Muscle of arm (tissue), 14 donors: ENCODE results near the gene PEAR1. TPM values are rescaled to one million over a fixed set of nuclear protein-coding genes. Genes with fewer than 3 reads are reported as not detected.

Experiments
- DNase-seq: peaks from one replicate; pipeline ENCODE4 v3.0.0-alpha.2; 2013
- long read RNA-seq, 11 donors: transcript quantifications; one replicate each; lab custom pipeline, GENCODE V29; 2026
- polyA plus RNA-seq, 12 donors: library from polyadenylated mRNA; unstranded; fragments of 120-200 nt; gene quantifications; one replicate each; pipeline ENCODE4 v1.2.1, GENCODE V29; 2013; ENCODE audit not compliant: insufficient read length in 12 of 12

Gene PEAR1
- polyA plus RNA-seq = 10 to 100 TPM in 11 of 12 donors, not detected in 1; 14.7 to 37.8 (median 23.3) TPM
- long read RNA-seq, donor 1 = 0 reads
- long read RNA-seq, donor 2 = 0 reads
- long read RNA-seq, donor 3, partial matches to known transcripts = 27 of 28 reads
- long read RNA-seq, donor 3, other reads (novel, unspliced or antisense) = 0 of 28 reads
- long read RNA-seq, donor 4 = 0 reads
- long read RNA-seq, donor 5, partial matches to known transcripts = 0 of 4 reads
- long read RNA-seq, donor 5, other reads (novel, unspliced or antisense) = 0 of 4 reads
- long read RNA-seq, donor 6, partial matches to known transcripts = 26 of 27 reads
- long read RNA-seq, donor 6, other reads (novel, unspliced or antisense) = 0 of 27 reads
- long read RNA-seq, donor 7, partial matches to known transcripts = 44 of 44 reads
- long read RNA-seq, donor 7, other reads (novel, unspliced or antisense) = 0 of 44 reads
- long read RNA-seq, donor 8 = 0 reads
- long read RNA-seq, donor 9, partial matches to known transcripts = 22 of 22 reads
- long read RNA-seq, donor 9, other reads (novel, unspliced or antisense) = 0 of 22 reads
- long read RNA-seq, donor 10, full-length matches to known transcripts = 3 of 3 reads
- long read RNA-seq, donor 10, partial matches to known transcripts = 0 of 3 reads
- long read RNA-seq, donor 10, other reads (novel, unspliced or antisense) = 0 of 3 reads
- long read RNA-seq, donor 11, full-length matches to known transcripts = 1 of 1 reads
- long read RNA-seq, donor 11, partial matches to known transcripts = 0 of 1 reads
- long read RNA-seq, donor 11, other reads (novel, unspliced or antisense) = 0 of 1 reads

GRCh38 chr1:156893048-156893953 is at the start of gene PEAR1:
PEAR1 (plus strand) TSS chr1:156893718; CDS start chr1:156903927, 10,209 bp downstream.
- peak; percentile 71 for DNase-seq

- DNase-seq = no peak
Measured at GRCh38 chr1:156844102-156844501, 49.4 kb upstream of the PEAR1 start.

- DNase-seq = no peak
Measured at GRCh38 chr1:156844638-156845037, 48.9 kb upstream of the PEAR1 start.

DNA sequence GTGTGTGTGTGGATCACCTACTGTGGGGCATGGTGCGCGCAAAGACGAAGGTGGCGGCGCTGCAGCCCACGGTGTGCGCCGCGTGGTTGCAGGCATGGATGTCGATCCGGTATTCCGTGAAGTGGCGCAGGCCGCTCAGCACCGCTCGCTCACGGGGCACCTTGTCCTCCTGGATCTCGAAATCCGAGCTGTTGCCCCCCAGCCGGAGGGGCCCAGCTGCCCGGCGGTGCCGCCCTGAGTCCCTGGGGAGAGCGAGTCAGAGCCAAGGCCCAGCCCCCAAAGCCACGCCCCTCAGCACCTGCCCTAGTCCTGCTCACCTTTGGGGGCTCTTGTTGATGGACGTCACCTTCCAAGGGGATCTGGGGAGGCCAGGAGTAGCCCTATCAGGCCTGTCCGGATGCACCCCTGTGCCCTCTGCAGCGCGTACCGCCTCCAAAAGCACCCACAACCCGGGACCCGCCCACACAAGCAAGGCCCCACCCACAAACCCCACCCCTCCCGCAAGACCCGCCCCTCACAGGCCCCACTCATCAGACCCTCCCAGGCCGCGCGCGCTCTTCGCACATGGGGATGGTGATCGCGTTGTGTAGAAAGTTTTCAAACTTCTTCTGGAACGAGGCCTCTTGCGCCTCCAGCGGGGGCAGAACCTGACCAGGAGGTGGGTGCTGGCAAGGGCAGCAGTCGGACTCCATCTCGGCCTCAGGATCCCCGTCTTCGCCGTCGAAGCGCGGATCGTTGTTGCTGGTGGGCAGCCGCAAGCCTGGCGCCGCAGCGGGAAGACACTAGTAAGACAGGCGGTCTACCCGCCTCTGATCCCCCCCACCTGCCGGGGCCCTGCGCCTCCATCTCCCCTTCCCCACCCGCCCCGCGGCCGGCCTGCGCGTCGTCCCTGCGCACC is 48.2 kb upstream of the PEAR1 start:
- DNase-seq = no peak

DNA sequence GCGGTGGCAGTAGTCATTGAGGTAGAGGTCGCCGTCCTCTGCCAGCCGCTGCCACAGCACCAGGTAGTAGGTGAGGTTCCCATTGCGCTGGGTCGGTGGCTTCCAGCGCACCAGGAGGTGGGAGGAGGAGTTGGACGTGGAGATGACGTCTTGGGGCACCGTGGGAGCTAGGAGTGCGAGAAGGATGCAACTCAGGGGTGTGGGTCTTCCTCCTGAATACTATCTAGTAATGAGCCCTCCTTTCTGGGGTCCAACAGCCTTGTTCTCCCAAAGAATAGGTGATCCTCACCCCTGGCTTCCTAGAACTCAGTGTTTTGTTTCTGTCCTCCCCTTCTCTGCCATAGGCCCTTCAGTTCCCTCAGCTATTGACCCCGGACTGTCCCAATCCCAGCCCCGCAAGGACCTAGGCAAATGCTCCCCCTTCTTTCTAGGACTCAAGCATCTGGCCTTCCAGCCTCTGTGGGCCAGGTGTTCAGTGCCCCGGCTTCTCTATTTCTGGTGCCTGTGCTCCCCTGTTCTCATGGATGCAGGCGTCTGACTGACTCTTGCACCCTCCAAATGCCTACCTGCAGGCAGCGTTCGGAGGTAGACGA is 47.5 kb upstream of the PEAR1 start:
- no peak for DNase-seq

- no peak for DNase-seq
Measured at GRCh38 chr1:156846643-156847042, 46.9 kb upstream of the PEAR1 start.

DNA sequence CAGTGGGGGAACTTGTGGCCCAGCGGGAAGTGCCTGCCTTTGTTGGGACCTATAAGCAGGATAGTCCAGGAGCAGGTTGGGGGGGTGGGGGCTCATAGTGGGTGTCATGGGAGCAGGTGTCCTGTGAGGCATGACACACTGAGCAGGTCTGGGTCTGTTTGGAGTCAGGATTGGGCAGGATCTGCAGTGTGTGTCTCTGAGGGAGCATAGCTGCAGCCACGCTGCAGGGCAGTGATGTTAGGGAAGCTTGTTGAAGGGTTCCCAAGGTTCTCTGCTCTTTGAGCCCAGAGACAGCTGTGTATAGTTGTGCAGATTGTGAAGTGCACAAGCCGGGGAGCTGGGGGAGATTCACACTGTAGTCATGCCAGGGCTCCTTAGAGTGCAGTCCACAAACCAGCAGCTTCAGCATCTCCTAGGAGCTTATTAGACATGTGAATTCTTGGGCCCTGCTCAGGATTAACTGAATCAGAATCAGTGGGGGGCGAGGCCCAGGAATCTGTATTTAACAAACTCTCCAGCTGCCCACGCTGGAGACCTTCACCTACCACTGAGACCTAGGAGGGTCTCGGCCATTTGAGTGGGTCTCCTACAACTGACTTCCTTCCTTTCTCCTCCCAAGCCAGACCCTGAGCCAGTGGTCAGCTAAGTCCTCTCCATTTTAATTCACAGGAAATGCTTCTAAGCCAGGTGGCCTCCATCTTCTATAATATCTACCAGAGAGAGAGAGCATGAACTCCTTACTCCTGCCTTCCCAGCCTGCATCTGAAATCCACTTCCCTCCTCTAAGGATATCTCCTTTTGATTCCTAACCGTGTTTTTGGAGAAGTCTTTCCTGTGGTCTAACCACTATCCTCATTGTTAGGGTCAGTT is 45.7 kb upstream of the PEAR1 start:
- DNase-seq = no peak

DNA sequence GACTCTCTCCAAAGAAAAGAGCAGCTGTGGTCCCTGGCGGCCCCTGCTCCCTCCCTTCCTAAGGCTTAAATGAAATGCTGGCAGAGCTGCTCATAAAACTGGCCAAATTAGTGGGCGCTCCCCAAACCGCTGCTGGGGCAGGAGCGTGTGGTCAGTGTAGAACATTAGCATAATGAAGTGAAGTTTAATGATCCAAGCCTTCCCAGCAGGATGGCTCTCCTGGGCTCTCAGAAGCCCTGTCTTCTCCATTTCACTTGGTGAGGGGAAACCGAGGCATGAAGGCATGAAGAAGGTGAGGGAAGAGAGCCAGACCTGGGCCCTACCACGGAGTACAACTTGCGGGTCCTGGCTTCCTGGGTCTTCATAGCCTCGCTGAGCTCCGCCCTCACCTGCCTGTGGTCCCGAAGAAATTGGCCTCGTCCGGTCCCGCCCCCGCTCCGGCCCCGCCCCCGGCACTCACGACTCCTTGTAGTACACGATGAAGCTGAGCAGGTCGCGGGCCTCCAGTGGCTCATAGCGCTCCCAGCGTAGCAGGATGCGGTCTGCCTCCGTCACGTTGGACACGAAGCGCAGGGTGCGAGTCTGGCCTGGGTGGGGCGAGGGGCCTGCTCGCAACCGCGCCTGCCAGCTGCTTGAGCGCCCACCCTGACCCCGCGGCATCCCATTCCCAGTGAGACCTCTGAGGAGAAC is 44.9 kb upstream of the PEAR1 start:
- no peak for DNase-seq

DNA sequence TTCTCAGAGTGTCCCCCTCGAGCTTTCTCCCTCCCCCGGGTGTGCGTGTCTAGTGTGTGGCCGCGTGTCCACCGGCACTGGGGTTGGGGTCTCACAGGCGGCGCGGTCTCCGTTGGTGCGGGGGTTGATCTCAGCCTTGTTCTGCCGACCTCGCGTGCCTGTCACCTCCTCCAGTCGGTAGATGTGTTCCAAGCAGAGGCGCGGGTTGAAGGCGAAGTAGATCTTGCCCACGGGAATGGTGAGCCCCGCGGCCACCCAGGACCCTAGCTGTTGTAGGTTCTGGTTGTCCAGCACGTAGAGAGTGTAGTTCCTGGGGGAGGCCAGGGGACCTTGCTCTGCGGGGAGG is 44.4 kb upstream of the PEAR1 start:
- DNase-seq = no peak

- no peak for DNase-seq
Measured at GRCh38 chr1:156851779-156852417, 41.6 kb upstream of the PEAR1 start.

DNA sequence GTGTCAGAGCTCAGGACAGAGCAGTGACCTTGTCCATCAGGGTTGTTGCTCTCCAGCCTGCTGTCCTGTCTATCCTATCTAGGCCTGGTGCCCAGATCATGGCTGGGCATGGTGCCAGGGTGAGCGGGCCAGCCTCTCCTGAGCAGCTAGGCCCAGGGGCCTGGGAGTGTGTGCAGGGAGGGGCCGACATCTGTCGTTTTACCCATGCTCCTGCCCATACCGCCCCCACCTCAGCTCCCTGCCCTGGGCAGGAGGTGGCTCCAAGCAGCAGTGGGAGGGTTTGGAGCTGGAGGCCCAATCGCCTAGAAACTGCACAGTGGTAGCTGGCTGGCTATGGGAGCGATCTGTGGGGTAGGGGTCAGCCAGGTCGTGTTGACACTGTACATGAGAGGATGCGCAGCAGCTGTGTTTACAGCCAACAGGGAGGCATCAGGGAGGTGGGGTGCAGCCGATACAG is 41.1 kb upstream of the PEAR1 start:
- DNase-seq = peak; percentile 31

GRCh38 chr1:156853761-156854160 is 39.8 kb upstream of the PEAR1 start:
- no peak for DNase-seq

DNA sequence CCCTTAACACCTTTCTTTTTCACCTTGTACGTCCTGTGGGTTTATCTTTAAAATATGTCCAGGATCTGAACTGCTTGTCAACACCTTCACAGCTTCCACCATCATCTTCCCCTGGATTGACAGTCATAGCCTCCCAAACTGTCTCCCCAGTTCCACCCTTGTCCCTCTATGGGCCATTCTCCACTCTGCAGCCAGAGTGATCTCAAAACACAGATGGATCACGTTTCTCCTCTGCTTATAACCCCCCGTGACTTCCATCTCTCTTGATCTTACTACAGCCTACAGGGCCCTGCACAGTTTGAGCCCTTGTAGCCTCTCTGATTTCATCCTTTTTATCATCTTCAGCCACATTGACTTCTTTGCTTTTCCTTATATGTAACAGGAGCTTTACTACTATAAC is 38.9 kb upstream of the PEAR1 start:
- no peak for DNase-seq

DNA sequence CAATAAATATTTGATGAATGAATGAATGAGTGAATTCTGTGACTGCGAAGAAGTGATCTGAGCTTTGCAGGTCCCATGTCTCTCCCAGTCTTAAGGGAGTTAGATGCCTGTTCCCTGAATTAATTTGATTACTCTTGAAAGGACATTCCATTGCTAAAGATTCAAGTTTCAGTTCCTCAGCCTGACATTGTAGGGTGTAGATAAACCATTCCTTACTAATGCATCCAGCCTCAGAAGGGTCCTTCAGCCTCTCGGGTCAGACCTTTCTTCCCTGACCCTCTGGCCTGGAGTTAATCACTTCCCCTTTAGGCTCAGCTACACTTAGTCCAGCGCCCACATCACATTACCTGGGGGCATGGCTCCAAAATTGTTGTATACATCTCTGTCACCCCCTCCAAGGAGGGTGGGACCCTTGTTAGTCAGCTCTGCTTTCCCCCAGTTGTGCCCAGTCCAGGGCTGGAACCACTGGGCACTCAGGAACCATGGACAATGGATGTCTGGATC is 37.2 kb upstream of the PEAR1 start:
- no peak for DNase-seq

DNA sequence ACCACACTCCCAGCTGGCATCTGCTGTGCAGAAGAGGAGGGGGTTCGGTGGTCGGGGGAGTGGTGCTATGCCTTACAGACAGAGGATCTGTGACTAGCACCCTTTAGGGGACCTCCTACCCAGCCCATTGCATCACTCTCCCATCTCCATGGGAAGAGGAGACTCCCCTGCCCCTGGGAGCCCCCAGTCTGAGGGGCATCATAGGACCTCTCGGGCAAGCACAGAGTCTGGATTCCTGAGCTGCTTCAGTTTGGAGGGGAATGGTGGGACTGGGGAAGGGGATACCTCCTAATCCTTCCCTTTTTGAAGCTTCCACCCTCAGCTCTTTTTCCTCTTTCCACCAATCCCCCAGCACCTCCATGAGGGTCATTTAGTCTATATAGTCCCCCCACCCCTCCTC is 36.0 kb upstream of the PEAR1 start:
- DNase-seq = no peak

GRCh38 chr1:156858555-156858956 is 35.0 kb upstream of the PEAR1 start:
- DNase-seq = no peak

GRCh38 chr1:156858959-156859522 is 34.5 kb upstream of the PEAR1 start, which contains the start of gene INSRR:
INSRR (minus strand) TSS chr1:156859117; CDS start chr1:156858621, 496 bp downstream.
- DNase-seq = peak; percentile 25
